HG03139 (cell line): ENCODE data around the gene ABHD17C.
"Not testable (repeated sequence)": the region's sequence is repeated elsewhere in the genome, so short reads cannot be mapped to it uniquely, and the experiment has no call there.

Source experiments
- ATAC-seq: cut with Tn5 transposase; IDR thresholded peaks from one replicate; pipeline ENCODE4 v1.9.1; 2021; ENCODE audit not compliant: unreplicated experiment

Gene ABHD17C

DNA sequence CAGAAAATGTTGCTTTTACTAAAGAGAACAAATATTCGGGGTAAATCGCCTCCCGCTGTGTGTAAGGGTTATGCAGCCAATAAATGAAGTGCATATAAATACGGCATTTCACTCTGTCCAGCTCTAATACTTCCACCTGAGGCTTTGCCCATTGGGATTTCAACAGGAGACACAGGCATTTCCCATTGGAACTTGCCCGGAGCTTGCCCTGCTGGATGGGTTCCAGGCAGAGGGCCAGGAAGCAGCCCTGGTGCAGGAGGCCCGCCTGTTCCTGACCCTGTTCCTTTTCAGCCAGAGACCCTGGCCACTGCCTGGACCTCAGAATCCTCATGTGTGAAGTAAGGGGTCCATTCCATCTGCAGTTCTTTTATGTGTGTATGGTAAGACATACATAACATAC is 66.6 kb downstream of the ABHD17C start:
- no peak for ATAC-seq

GRCh38 chr15:80763235-80763634 is 68.1 kb downstream of the ABHD17C start:
- ATAC-seq, result not testable (repeated sequence)

DNA sequence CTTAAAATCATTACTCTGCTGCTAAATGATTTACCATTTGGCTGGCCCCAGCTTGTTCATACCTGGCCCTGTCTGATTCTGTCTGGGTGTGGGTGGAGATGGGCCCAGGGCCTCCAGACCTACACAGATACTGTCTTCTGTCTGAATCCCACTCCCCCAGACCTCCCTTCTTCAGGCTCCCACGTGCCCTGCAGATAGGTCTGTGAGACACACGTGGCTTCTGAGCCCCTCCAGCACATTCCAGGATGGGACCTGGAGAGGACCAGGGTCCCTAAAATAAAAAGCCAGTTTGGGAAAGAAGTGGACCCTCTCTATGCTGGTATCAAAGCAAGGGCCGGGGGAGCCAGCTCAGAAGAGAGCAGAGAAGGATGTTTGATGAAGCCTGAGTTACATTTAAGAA is 69.4 kb downstream of the ABHD17C start:
- no peak for ATAC-seq

- no peak for ATAC-seq
Observed at GRCh38 chr15:80766275-80766674, 71.2 kb downstream of the ABHD17C start.

- no peak for ATAC-seq
Observed at GRCh38 chr15:80768158-80768557, 73.0 kb downstream of the ABHD17C start.

DNA sequence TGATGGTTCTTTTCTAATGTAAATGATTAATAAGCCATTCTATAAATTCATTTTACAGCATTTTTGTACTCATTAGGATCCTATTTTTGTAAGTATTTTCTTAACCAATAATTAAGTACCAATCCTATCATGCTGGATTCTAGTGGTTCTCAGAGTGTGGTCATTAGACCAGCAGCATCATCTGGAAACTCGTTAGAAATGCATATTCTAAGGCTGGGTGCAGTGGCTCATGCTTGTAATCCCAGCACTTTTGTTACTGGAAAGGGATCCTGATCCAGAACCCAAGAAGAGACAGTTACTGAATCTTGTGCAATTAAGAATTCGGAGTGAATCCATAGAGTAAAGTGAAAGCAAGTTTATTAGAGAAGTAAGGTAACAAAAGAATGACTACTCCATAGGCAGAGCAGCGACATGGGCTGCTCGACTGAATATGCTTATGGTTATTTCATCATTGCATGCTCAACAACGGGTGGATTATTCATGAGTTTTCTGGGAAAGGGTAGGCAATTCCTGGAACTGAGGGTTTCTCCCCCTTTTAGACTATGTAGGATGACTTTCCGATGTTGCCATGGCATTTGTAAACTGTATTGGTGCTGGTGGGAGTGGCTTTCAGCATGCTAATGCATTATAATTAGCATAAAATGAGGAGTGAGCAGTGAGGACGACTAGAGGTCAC is 74.2 kb downstream of the ABHD17C start:
- no peak for ATAC-seq

DNA sequence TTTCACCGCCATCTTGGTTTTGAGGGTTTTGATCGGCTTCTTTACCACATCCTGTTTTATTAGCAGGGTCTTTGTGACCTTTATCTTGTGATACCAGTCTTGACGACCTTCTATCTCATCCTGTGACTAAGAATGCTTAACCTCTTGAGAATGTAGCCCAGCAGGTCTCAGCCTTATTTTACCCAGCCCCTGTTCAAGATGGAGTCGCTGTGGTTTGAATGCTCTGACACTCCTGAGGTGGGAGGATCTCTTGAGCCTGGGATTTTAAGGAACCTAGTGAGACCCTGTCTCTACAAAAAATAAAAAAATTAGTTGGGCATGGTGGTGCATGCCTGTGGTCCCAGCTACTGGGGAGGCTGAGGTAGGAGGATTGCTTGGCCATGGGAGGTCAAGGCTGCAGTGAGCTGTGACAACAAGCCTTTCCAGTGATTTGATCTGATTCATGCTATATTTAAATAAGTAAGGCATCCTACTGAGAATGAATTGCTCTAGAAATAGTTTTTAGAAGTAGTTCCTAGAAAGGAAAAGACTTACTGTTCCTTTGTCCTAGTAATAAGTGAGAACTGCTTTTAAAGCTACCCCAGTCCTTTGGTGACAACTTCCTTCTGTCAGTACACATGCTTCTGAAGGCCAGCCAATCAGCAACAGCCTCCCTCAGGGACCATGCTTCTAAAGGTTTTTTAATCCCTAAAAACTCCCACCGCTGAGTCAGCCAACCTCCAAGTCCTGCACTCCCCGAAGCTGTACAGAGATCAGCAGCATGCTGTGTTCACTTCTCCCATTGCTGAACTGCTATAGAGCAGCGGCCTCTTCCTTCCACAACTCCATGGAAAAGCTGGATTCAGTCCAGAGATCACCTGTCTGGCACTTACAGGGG is 75.0 kb downstream of the ABHD17C start:
- ATAC-seq, result no peak

DNA sequence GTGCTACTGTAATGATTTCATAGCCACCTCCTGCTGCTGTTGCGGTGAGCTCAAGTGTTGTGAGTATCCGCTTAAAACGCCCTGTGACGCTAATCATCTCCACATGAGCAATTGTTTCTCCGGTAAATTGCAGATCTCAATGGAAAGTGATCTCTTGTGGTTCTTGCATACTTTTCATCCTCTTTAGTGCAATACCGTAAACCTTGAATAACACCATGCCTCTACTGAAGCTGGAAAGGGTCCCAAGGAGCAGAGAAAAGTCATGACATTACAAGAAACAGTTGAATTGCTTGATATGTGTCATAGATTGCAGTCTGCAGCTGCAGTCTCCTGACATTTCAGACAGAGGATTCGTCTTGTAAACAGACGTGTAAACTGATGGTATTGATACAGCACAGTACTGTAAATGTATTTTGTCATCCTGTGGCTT is 78.0 kb downstream of the ABHD17C start:
- no peak for ATAC-seq

DNA sequence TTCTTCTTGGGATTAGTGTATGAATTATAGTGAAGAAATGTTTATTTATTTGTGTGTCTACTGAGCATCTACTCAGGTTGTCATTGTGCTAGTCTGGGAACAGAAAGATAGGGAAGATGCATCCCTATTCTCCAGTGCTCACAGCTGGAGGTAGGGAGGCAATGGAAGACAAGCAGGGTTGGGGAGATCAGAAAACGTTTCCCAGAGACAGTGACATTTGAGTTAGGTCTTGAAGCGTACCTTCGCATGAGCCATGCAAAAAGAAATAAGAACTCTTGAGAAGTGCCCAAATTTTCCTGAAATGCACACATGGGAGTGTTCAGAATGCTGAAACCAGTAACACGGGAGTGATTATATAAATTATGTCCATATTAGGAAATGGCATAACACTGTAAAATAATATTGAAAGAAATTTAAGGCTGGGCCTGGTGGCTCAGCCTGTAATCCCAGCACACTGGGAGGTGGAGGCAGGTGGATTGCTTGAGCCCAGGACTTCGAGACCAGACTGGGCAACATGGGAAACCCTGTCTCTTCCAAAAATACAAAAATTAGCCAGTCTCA is 78.8 kb downstream of the ABHD17C start:
- ATAC-seq, result no peak

DNA sequence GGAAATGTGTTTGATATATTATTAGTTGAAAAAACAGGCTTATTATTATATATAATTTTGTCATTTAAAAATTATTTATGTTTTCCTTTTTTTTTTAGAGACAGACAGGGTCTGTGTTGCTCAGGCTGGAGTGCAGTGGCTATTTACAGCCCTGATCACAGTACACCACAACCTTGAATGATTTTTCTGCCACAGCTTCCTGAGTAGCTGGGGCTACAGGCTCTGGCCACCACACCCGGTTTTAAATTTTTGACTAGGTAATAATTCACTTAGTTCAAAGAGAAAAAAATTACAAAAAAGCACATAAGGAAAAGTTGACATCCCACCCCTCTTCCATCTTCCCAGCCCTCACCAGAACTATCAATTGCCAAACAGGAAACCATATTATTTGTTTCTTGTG is 79.4 kb downstream of the ABHD17C start:
- ATAC-seq, result no peak

- ATAC-seq, result no peak
Observed at GRCh38 chr15:80775338-80775737, 80.2 kb downstream of the ABHD17C start.

DNA sequence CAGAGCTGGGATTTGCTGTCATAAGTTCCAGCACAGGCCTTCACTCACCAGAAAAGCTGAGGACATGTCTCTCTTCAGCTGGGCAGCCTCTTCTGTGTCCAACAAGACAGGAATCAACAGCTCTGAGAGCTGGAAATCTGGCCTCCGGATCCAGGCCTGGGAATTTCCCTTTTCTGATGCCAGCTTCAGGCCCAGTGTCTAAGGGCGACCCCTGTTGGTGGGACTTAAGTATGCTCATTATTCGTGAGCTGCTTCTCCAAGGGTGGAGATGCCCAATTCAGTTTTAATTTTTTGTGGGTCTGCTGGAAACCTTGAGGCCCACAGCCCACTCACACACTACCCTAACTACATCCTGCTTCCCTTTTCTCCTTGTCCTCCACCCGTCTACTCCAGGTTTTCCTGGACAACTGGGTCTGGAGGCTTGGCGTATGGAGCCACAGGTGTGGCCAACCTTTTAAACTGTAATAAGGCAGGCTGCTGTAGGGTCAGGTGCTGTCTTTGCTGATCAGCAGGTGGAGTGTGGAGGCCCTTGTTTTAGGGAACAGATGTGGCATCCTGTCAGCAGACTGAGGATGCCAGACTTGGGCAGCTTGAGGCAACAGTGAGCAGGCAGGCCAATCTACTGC is 81.4 kb downstream of the ABHD17C start:
- no peak for ATAC-seq

DNA sequence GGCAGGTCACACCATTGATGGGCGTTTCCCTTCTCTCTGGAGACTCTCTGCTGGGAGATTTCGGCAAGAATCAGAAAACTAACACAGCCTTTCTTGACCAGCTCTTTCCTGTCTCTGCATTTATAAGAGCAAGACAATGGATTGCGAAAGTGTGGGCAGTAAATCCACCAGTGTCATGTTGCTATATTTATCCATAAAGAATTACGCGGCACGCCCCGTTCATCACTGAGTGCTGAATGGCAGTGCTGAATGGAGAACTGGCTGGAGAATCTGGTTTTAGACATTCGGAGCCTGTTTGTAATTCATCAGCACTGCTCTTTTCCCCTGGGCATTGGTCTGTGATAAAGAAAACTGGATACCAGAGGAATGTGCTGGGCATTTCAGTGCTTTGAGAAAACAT is 82.0 kb downstream of the ABHD17C start:
- ATAC-seq, result no peak

DNA sequence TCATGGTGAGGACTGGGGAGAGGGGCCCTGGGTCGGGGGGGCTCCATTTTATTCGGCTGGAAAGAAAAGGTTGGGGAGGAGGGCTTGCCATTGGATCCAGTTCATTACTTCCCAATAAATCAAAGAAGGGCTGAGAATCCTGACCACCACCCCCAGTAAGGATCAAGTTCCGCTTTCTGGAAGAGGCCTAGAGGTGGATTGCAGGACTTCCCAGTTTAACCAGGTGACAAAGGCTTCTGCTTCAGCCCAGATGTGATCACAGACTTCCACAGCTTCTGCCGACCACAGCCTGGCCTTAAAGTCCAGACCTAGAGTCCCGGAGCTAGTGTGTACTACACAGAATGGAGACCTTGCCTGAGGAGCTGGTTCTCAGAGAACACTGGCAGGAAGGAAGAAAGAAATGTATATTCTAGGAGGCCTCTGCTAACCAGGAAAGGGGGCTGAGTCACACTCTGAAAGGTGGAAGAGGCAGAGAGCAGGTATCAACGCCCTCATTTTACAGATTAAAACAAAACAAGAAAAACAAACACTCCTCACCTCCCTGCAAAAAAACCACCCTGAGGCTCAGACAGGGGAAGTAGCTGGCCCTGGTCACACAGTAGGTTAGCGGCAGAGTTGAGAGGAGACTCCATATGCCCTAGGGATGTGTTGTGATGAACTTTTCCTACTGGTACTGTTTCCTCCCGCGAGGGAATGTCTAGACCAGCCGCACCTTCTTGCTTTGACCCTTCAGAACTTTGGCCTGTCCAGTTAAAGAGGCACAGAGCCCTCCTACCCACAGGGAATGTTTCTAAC is 82.9 kb downstream of the ABHD17C start:
- no peak for ATAC-seq

DNA sequence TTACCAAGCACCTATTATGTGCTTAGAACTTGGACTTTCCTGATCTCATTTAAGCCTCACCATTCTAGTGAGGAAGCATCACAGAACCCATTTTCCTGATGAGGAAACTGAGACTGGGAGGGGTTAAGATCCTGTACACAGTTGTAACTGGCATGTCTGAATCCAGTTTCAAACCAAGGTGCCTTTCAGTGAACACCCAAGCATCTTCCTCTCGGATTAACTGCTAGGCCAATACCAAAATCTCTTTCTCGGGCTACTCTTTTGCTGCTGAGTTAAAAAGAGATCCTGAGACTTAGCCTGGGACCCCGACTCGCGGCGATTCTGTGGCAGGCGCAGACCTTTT is 83.5 kb downstream of the ABHD17C start:
- no peak for ATAC-seq

DNA sequence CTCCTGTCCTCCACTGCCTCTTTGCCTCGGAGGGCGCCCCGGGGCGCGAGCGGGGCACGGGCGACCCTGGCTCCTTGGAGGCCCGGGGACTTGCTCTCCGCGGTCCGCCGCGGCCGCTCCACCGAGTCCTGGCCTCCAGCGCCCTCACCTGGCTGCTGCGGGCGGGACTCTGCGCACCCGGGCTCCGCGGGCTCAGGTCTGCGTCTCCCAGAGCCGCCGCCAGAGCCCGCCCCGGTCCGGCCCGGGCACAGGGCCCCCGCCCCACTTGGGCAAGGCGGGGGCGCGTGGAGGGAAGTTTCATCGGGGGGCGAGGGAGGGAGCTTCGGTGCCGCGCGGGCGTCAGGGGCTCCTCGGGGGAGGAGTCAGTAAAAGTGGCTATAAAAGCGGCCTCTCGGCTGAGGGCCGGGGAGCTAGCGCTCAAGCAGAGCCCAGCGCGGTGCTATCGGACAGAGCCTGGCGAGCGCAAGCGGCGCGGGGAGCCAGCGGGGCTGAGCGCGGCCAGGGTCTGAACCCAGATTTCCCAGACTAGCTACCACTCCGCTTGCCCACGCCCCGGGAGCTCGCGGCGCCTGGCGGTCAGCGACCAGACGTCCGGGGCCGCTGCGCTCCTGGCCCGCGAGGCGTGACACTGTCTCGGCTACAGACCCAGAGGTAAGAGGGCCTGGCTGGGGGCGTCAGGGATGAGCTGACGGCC is 84.0 kb downstream of the ABHD17C start, which contains the start of gene CEMIP:
Gene CEMIP (plus strand): TSS at position 407 of the 694 bp plus-strand sequence. CDS start 94,510 bp downstream, outside the sequence.
- no peak for ATAC-seq

DNA sequence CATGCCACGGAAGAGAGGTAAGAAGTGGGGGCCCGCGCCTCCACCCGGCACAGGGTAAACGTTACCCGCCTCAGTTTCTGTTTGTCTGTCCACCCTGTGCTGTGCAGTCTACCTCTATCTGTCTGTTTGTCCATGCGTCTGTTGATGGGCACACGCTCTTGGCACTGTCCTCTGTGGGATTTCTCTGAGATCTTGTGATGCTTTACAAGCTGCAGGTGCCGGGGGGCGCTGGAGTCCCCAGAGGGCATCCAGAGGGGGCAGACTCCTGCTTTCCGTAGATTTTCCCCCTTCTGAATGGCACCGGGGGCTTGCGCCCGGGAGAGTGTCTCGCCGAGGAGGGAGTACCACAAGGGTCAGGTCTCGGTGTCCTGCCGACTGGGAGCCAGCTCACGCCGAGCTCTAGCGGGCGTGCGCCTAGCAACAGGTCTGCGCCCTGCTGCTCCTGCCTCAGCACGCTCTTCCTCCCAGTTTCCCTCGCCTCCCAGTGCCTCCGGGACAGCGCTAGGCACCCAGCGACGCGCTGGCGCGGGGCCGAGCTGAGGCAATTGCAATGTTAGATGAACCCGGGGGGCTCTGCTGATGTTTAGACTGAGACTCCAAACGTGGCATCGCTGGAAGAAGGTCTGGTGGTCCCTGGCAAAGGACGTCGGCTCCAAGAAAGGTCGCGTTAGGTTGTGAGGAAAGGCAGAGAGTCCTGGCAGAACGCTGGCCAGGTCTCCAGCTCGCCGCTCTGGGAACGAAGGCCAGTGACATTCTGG is 84.7 kb downstream of the ABHD17C start:
- no peak for ATAC-seq

- ATAC-seq, result no peak
Observed at GRCh38 chr15:80780416-80781221, 85.5 kb downstream of the ABHD17C start.

DNA sequence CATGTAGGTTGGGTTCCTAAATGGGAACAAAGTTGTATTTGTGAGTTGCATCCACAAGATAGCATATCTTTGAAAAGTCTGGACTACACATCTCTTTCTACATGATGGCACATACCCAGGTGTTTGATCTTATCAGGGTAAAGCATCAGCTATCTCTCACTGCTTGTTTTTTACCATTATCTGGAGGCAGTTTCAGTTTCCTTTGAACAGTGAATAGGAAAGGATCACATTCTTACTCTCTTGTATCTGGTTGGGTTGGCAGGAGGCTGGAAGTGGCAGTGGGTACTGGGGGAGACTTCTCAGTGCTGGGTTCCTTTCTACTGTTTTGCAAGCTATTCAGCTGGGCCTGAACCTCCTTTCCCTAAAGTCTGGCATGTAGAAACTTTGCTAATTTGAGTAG is 88.2 kb downstream of the ABHD17C start:
- ATAC-seq, result no peak
